Ishikawa (cell line): Measurements from ENCODE around the gene KMT2D.

Experiments
- CEBPB ChIP-seq: IDR thresholded peaks from 2 replicates; pipeline ENCODE4 v1.6.1; 2012
- CREB1 ChIP-seq: IDR thresholded peaks from 2 replicates; pipeline ENCODE4 v1.6.1; 2012; ENCODE audit warnings: low read depth
- EGR1 ChIP-seq: IDR thresholded peaks from 2 replicates; pipeline ENCODE4 v1.6.1; 2012
- EP300 ChIP-seq: IDR thresholded peaks from 2 replicates; pipeline ENCODE4 v1.6.1; 2012; ENCODE audit warnings: borderline replicate concordance
- FOXM1 ChIP-seq: IDR thresholded peaks from 2 replicates; pipeline ENCODE4 v1.6.1; 2012; ENCODE audit warnings: low read depth, borderline replicate concordance
- NFIC ChIP-seq: IDR thresholded peaks from 2 replicates; pipeline ENCODE4 v1.6.1; 2012
- RAD21 ChIP-seq: IDR thresholded peaks from 2 replicates; pipeline ENCODE4 v1.6.1; 2012; ENCODE audit warnings: low read depth
- TAF1 ChIP-seq: IDR thresholded peaks from 2 replicates; pipeline ENCODE4 v1.6.1; 2012; ENCODE audit warnings: low read depth, mild to moderate bottlenecking
- TCF12 ChIP-seq: IDR thresholded peaks from 2 replicates; pipeline ENCODE4 v1.6.1; 2012; ENCODE audit warnings: low read depth
- TEAD4 ChIP-seq: IDR thresholded peaks from 2 replicates; pipeline ENCODE4 v1.6.1; 2012
- YY1 ChIP-seq: IDR thresholded peaks from 2 replicates; pipeline ENCODE4 v1.6.1; 2012; ENCODE audit warnings: low read depth
- ZBTB7A ChIP-seq: IDR thresholded peaks from 2 replicates; pipeline ENCODE4 v1.6.1; 2012; ENCODE audit warnings: low read depth
- TF ChIP-seq, protein P1 (sequence below): IDR thresholded peaks from 2 replicates; pipeline ENCODE4 v1.6.1; 2012
- TF ChIP-seq, protein P2 (sequence below): IDR thresholded peaks from 2 replicates; pipeline ENCODE4 v1.6.1; 2012
- TF ChIP-seq, protein P3 (sequence below): IDR thresholded peaks from 2 replicates; pipeline ENCODE4 v1.6.1; 2012; ENCODE audit warnings: low read depth, mild to moderate bottlenecking

The KMT2D gene

DNA sequence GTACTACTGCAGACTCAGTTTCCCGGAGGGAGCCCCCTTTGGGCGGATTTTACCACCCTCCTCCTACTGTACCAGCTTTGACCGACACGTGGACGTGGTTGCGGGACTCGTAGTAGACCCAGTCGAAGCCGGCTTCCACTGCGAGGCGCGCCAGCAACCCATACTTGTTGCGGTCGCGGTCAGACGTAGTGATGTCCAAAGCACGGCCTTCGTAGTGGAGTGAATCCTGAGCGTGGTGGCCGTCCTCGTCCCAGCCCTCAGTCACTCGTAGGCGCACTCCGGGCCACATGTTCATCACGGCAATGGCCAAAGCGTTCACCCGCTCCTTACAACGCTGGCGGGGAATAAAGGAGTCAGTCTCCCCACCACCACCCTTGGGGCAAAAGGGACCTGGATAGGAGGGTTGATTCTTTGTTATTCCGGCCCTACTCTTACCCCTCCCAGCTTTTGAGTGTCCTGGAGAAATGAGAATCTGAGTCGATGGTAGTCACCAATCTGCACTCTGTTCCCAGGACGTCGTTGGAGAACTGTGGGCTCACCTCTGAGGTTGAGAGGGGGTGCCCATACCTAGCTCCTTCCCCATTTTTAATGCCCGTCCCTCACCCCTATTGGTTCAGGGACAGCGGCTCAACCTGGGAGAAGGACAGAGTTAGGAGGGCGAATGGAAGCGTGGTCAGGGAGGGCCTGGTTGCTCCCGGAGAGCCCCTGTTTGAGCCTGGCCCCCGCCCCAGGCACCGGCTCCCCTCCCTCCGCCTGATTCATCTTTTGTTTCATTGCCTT, 30.7 kb upstream of the KMT2D start:
- no peak for TF ChIP-seq EGR1
- no peak for TF ChIP-seq TCF12
- no peak for TF ChIP-seq CEBPB
- TF ChIP-seq EP300, result no peak
- TF ChIP-seq, protein P1, sequence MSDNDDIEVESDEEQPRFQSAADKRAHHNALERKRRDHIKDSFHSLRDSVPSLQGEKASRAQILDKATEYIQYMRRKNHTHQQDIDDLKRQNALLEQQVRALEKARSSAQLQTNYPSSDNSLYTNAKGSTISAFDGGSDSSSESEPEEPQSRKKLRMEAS, result no peak
- no peak for TF ChIP-seq NFIC
- no peak for TF ChIP-seq TEAD4
- TF ChIP-seq TAF1, result no peak

DNA sequence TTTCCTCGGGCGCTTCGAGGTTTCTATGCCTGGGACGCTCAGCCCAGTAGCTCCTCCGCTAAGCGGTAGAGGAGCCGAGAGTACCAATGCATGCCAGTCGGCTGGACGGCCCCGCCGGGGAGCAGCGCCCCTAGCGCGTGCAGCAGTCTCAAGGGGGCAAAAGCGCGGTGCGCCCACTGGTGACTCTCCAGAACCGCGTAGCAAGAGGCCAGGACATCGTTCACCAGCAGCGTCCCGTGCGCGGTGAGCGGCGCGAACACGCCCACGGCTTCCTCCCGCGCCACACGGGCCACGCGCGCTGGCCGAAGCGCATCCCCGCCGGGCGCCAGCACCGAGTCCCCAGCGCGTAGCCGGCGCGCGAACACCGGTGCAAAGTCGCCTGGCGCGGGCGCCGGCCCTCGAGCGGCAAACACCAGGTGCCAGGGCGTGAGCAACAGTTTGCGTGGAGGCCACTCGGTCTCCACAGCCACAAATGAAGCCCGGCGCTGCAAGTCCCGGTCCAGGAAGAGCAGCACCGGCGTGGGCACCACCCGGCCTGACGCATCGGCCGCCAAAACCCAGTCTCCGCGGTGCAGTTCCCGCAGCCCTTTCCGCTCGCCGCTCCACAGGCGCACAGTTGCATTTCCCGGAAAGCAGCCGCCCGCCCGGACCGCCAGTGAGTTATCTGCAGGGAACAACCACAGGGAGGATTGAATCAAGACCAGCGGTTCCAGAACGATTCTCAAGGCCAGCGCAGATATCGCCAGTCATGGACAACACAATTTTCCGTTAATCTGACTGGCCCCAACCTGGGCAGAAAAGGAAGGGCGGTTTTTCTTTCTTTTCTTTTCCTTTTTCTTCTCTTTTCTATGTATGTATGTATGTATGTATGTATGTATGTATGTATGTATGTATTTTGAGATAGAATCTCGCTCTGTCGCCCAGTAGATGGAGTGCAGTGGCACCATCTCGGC, 29.5 kb upstream of the KMT2D start:
- no peak for TF ChIP-seq CREB1
- TF ChIP-seq ZBTB7A, result peak; percentile 31; the same call in 1 of the 2 replicates

DNA sequence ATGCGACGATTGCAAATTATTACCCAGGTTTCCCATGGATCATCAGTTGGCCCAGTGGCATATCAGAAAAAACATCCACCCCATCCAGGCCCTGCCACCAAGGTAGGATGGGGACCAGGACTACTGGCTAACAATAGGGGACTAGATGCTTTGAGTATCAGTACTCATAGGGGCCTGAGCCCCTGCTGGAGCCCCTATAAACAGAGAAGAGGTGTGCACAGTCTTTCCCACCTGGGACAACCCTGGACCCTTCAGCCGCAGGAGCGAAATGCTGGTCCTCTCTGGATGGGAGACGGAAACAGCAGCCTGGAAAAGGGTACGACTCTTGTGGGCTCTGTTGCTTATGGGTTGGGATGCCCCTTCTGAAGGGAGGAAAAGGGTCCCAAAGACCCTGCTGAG, 28.3 kb upstream of the KMT2D start:
- TF ChIP-seq FOXM1, result no peak
- no peak for TF ChIP-seq CEBPB
- TF ChIP-seq RAD21, result no peak
- no peak for TF ChIP-seq TCF12
- TF ChIP-seq, protein P2, sequence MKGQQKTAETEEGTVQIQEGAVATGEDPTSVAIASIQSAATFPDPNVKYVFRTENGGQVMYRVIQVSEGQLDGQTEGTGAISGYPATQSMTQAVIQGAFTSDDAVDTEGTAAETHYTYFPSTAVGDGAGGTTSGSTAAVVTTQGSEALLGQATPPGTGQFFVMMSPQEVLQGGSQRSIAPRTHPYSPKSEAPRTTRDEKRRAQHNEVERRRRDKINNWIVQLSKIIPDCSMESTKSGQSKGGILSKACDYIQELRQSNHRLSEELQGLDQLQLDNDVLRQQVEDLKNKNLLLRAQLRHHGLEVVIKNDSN, result no peak
- TF ChIP-seq, protein P1, result no peak
- no peak for TF ChIP-seq ZBTB7A
- TF ChIP-seq NFIC, result no peak
- TF ChIP-seq TAF1, result no peak
- TF ChIP-seq YY1, result no peak
- TF ChIP-seq EGR1, result no peak
- TF ChIP-seq CREB1, result no peak
- TF ChIP-seq, protein P3, sequence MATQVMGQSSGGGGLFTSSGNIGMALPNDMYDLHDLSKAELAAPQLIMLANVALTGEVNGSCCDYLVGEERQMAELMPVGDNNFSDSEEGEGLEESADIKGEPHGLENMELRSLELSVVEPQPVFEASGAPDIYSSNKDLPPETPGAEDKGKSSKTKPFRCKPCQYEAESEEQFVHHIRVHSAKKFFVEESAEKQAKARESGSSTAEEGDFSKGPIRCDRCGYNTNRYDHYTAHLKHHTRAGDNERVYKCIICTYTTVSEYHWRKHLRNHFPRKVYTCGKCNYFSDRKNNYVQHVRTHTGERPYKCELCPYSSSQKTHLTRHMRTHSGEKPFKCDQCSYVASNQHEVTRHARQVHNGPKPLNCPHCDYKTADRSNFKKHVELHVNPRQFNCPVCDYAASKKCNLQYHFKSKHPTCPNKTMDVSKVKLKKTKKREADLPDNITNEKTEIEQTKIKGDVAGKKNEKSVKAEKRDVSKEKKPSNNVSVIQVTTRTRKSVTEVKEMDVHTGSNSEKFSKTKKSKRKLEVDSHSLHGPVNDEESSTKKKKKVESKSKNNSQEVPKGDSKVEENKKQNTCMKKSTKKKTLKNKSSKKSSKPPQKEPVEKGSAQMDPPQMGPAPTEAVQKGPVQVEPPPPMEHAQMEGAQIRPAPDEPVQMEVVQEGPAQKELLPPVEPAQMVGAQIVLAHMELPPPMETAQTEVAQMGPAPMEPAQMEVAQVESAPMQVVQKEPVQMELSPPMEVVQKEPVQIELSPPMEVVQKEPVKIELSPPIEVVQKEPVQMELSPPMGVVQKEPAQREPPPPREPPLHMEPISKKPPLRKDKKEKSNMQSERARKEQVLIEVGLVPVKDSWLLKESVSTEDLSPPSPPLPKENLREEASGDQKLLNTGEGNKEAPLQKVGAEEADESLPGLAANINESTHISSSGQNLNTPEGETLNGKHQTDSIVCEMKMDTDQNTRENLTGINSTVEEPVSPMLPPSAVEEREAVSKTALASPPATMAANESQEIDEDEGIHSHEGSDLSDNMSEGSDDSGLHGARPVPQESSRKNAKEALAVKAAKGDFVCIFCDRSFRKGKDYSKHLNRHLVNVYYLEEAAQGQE, result no peak
- no peak for TF ChIP-seq EP300
- TF ChIP-seq TEAD4, result no peak

DNA sequence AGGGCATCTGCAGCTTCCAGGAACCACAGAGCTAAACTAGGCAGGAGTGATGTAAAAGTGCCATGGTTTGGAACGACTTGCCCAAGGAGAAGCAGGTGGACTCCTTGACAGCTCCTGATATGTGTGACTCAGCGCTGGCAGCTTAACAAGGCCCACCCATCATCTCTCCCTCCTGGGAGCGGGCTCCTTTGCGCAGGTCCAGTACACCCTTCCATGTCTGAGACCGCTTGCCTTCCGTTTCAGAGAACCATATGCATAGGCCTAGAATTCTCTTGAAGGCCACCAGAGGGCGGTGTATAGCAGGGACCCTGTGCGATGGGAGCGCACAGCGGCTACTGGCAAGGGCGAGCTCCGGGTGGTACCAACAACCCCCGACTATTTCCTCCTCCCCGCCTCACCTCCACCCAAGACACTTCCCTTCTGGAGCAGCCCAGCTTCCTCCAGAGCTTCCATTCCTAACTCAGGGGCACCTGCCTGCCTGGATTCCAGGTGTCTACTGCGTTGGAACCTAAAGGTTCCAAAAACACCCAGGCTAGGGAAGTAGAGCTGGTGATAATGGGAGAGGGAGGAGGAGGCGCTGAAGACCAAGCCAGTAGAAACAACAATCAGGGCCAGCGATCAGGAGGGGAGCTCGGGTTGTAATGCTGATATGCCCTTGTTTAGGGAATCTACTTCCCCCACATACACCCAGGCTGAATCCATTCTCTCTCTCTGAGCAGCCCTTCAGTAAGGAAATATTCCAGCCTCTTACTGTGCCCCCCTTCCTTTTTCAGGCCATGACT, 27.7 kb upstream of the KMT2D start:
- TF ChIP-seq, protein P1, result peak; percentile 74
- TF ChIP-seq FOXM1, result no peak
- peak; percentile 85 for TF ChIP-seq RAD21
- TF ChIP-seq EGR1, result no peak
- TF ChIP-seq CREB1, result no peak
- TF ChIP-seq, protein P2, result 0 out of 2 replicates have a peak, but pooled peaks have one; percentile 17
- TF ChIP-seq ZBTB7A, result peak; percentile 66; the same call in 1 of the 2 replicates
- TF ChIP-seq NFIC, result no peak
- no peak for TF ChIP-seq EP300
- no peak for TF ChIP-seq CEBPB
- TF ChIP-seq TEAD4, result peak; percentile 46
- TF ChIP-seq TAF1, result no peak
- TF ChIP-seq TCF12, result no peak; the same call in 1 of the 2 replicates
- TF ChIP-seq, protein P3, result no peak
- TF ChIP-seq YY1, result peak; percentile 73

DNA sequence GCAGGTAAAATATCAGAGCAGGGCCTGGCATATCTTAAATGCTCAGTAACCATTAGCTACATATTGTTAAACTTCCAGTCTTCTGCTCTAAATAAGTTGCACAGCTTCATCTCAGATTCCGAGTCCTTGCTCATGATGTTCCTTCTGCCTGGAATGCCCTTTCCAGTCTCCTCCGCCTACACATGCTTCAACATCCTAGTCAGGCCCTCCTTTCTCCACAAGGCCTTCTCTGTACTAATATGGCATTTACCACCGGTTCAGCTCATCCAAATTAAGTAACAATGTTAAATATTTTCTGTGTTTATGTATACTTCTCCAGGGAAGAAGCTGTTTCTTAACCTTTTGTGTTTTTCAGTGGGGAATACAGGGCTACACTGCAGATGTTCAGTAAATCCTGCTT, 25.5 kb upstream of the KMT2D start:
- no peak for TF ChIP-seq TAF1
- no peak for TF ChIP-seq YY1
- TF ChIP-seq ZBTB7A, result no peak
- TF ChIP-seq, protein P2, result no peak
- TF ChIP-seq TEAD4, result no peak
- TF ChIP-seq CEBPB, result no peak
- TF ChIP-seq, protein P1, result no peak
- no peak for TF ChIP-seq TCF12
- TF ChIP-seq EP300, result no peak
- no peak for TF ChIP-seq CREB1
- TF ChIP-seq NFIC, result no peak
- TF ChIP-seq, protein P3, result no peak
- TF ChIP-seq RAD21, result no peak
- TF ChIP-seq FOXM1, result no peak
- no peak for TF ChIP-seq EGR1
